Neural progenitor cell (in vitro differentiated cells): ENCODE results near the gene CTR9.

Experiments
- EZH2phosphoT487 ChIP-seq: fragments of 200-600 bp; sonication (generic); IDR thresholded peaks from 2 replicates; pipeline ENCODE4 v1.6.1; 2017; ENCODE audit warnings: antibody characterized with exemption
- TF ChIP-seq, protein P1 (sequence below): fragments of 200-600 bp; sonication (generic); IDR thresholded peaks from 2 replicates; pipeline ENCODE4 v1.5.1; 2017; ENCODE audit warnings: antibody characterized with exemption, mild to moderate bottlenecking

DNA sequence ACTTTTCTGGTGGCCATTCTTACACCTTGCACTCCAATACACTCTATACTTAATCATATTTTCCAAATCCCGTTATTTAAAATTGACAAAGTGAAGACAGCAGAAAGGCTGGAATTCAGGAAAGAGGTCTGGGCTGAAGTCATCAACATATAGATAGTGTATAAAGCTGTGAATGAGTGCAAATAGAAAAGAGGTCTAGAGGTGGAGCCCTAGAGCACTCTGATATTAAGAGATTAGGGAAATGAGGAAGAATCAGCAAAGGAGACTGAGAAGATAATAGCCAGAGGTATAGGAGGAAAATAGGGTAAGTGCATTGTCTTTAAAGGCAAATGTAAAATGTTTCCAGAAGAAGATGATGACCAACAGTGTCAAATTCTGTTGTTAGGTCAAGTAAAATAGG, 7.9 kb downstream of the CTR9 start:
- TF ChIP-seq, protein P1, sequence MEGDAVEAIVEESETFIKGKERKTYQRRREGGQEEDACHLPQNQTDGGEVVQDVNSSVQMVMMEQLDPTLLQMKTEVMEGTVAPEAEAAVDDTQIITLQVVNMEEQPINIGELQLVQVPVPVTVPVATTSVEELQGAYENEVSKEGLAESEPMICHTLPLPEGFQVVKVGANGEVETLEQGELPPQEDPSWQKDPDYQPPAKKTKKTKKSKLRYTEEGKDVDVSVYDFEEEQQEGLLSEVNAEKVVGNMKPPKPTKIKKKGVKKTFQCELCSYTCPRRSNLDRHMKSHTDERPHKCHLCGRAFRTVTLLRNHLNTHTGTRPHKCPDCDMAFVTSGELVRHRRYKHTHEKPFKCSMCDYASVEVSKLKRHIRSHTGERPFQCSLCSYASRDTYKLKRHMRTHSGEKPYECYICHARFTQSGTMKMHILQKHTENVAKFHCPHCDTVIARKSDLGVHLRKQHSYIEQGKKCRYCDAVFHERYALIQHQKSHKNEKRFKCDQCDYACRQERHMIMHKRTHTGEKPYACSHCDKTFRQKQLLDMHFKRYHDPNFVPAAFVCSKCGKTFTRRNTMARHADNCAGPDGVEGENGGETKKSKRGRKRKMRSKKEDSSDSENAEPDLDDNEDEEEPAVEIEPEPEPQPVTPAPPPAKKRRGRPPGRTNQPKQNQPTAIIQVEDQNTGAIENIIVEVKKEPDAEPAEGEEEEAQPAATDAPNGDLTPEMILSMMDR, result peak; percentile 37
- TF ChIP-seq EZH2phosphoT487, result no peak
